ENCODE measurements around the gene TIMM17B.
A peak's percentile ranks its signal among the peaks of the same experiment; 100 is the strongest.

Gene TIMM17B

DNA sequence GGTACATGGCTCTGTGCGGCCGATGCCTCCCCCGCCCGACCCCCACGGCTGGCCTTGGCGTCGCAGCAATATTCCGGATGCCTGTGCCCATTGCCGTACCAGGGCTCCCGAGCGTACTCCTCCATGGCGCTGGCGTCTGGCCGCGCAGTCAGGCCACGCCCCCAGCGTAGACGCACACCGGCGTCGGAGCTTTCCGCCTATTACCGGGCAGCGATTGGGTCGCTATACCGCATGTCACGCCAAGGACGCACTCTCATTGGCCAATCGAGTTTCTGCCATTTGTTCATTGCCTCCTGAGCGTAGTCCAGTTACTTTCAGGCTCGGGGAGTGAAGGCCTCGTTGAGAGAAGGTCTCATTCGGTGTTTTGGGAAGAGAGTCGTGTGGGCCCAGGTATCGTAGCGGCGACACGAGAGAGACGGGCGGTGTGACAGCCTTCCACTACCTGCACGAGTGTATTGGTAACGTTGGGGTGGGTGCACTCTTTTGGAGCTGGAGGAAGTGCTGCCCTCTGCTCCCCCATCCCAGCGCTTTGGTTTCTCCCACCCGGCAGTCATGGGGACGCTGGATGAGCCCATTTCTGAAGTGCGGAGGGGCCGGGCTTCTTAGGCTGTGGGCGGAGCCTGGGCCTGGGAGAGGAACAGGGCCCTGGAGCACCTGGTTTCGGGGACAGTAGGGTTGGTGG, at the start of gene TIMM17B, which contains the start of gene PQBP1:
TIMM17B (minus strand) TSS at position 144 of the 682 bp plus-strand sequence; CDS start at position 125, 19 bp downstream.
PQBP1 (plus strand) TSS at position 306 of the 682 bp plus-strand sequence. CDS start 580 bp downstream, outside the sequence.
- DNase-seq (ENCODE audit: low read depth): peak; percentile 75

DNA sequence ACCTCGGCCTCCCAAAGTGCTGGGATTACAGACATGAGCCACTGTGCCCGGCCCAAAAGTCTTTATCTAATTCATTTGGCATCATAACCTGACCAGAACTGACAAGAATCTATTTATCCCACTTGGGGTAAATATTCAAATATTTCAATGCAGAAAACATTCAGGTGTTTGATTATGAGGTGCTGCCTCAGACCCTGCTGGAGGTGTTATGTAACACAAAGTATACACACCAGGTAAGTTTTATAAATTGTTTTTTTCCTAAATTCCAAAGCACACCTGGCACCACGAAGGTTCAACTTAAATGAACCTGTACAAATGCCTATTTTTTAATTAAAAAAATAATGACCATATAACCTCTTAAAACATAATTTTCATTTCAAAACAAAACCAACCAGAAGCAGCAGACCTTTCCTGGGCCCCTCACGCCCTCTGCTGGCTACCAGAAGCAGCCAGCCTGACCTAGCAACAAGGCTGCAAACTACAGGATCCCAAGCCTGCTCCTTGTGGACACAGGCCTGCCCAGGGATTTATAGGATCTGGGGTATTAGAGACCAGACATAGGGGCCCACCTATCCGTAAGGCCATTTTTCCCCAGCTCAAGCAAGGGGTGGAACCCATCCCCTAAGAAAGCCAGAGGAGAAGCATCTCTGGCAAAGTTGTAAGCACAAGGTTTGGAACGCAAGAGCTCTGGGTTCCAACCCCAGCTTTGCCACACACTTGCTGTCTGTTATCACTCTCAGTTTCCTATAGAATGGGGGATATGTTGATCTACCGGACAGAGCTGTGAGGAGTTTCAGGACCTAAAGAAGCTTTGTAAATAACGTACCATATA, 48.2 kb upstream of the TIMM17B start:
- peak; percentile 33 for DNase-seq (ENCODE audit: low read depth)

- DNase-seq (ENCODE audit: low read depth): no peak
Observed at GRCh38 chrX:48942895-48943294, 45.3 kb upstream of the TIMM17B start.

DNA sequence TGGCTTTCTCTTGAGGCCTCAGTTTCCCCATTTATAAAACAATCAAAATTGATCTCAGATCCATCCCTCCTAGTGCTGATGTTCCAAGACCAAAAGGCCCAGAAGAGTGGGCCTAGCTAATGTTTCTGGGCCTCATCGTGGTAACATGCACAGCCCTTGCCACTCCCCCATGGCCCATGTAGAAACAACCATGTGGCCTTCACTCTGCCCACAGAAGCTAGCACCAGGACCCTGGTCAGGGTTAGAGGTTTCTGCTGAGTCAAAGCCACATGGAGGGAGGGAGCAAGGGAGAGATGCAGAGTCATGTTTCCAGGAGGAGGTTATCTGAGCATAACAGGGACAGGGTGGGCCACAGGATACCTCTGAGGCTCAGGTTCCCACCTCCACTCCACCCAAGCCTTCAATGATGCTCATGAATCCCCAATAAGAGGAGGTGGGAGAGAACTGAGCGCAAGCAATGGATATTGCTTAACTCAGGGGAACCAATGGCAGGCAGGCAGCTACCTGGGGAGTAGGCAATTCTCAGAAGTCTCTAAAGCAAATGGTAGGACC, 42.9 kb upstream of the TIMM17B start:
- DNase-seq (ENCODE audit: low read depth): no peak

DNA sequence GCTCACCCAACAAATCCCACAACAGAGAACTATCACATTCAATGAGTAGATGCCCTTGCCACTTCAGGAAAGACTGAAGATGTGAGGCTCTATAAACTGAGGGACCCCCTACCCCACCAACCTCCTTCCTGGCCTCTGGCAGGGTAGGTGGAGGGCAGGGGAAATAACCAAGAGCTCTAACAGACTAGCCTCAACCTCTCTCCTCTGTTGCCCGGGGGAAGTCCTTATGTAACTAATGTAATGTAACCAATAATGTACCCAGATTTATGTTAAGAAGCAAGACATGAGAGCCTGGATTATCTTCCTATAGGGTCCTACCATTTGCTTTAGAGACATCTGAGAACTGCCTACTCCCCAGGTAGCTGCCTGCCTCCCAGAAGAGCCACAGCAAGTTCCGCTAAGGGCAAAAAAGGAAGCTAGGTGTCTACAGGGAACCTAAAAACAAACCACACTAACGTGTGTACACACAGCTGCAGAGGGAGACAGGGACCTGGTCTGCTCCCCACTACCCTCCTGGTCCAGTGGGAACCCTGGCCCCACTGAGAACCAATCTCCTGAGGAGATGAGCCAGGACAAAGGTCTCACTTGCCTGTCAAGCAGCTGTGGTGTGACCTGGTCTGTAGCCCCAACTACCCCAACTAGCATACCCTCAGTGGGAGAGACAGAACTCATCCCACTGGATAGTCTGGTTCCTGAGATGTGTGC, 42.1 kb upstream of the TIMM17B start:
- no peak for DNase-seq (ENCODE audit: low read depth)

GRCh38 chrX:48938721-48939425, 41.3 kb upstream of the TIMM17B start:
- DNase-seq (ENCODE audit: low read depth): peak; percentile 58

DNA sequence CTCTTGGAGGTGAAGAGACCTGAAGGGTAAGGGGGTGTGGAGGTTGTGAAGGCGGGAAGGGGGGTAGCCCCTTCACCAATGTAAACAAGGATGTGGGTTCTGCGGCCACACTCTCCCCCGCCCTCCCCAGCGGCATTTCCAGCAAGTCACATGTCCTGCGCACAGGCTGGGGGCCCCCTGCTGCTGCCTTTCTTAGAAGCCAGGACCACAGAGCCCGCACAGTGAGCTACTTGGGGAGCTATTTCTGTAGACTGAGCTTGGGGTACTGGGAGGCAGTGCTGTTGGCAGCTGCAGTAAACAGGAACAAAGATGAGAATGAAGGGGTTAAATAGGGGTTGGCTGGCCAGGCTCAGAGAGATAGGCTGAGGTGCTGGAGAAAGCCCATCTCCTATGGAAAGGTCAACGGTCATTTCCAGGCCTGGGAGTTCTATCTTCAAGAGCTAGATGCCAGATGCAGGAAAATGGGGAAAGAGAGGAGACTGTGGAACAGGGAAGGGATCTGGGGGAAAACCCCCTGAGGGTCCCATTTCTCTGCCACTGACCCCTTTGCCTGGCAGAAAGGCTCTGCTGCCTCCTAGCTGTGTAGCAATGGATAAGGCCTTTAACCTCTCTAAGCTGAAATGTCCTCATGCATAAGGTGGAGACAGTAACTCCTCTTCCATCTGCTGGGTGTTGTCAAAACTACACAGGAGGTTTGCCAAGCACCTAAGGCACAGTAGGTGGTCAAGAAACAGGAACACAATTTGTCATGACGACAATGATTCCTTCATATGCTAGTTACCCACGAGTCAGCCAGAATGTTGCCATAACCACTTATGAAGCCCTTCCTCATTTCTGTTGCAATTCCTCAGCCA, 39.7 kb upstream of the TIMM17B start:
- DNase-seq (ENCODE audit: low read depth): peak; percentile 86

DNA sequence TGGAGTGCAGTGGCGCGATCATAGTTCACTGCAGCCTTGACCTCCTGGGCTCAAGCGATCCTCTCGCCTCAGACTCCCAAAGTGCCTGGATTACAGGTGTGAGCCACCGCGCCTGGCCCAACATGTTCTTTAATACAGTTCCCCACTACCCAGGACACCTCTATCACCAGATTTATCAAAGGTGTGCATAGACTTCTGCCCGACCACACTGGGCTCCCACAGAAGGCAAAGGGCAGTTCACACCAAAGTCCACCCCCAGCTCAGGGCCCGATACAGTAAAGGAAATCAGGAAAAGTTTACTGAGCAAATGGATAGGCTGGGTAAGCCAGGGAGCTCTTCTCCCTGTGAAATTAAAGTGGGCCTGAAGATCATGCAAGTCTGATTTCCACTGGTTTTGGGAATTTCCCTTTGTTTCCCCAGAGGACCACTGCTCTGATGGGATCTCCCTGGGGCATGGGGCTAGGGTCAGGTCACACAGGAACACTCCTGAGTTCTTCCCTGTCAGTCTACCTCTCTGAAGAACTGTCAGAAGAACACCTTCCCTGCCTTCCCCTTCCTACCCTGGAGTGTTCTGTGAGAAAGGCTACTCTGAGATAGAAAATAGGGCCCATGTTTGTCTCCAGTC, 39.0 kb upstream of the TIMM17B start:
- no peak for DNase-seq (ENCODE audit: low read depth)

GRCh38 chrX:48935301-48935670, 37.7 kb upstream of the TIMM17B start:
- DNase-seq (ENCODE audit: low read depth): no peak

DNA sequence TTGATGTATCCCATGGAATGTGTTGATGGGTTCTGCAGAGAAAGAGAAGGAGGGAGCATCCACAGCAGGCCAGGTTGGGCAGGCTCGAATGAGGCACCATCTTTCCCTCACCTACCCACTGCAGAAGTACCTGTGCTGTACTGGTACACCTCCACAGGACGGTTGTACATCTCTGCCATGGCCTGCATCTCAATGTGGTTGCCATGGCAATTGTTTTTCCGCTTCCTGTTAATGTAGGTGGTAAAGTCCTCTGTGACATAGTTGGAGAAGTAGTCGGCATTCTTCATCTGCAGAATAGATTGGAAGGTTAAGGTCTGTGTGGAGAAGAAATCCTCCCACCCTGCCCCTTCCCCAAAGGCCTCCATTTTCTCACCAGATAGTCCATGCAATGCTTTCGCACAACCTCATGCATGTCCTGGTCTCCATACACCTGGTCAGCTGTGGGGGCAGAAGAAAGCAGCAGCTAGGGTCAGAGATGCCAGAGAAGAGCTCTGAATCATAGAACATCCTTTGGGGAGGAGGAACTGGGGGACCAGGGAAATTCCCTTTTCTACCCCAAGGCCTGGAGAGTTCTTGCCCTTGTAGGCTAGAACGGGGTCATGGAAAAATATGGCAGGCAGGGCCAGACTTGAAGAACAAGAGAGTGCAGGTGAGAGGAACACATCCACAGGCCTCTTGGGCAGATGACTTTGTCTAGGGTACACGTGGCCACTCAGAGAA, 37.2 kb upstream of the TIMM17B start:
- no peak for DNase-seq (ENCODE audit: low read depth)

DNA sequence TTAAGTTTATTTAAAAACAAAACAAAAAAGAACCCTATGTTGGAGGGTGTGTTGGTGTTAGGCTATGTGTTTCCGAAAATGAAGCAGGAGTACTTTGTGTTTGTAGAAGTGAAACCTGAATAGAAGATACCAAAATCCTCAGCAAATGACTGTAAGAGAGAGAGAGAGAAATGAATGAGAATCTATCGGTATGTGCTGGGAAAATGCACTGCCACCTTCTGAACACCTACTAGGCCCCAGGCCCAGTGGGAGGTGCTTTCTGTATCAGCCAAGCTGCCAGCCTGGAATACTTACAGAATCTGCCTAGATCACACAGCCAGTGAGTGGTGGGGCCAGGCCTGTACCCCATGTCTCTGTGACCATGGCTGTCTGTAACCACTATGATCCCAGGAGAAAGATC, 36.2 kb upstream of the TIMM17B start:
- no peak for DNase-seq (ENCODE audit: low read depth)

- DNase-seq (ENCODE audit: low read depth): no peak
Observed at GRCh38 chrX:48927736-48928382, 30.3 kb upstream of the TIMM17B start.

- DNase-seq (ENCODE audit: low read depth): no peak
Observed at GRCh38 chrX:48927123-48927522, 29.6 kb upstream of the TIMM17B start.

DNA sequence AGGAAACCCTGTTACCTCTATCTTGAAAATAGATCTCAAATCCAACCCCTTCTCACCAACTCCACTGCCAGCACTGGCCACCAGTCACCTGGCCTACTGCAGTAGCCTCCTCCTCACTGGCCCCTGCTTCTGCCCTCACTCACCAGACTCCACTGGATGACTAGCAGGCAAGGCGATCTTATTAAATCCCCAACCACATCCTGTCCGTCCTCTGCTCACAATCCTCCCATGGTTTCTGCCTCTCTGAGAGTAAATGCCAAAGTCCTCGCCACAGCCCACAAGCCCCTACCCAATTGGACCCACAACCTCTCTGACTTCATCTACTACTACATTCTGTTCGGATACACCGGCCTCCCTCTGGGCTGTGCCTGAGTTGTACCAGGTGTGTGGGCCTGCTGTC, 26.7 kb upstream of the TIMM17B start:
- DNase-seq (ENCODE audit: low read depth): no peak

GRCh38 chrX:48923771-48924170, 26.2 kb upstream of the TIMM17B start:
- no peak for DNase-seq (ENCODE audit: low read depth)

- no peak for DNase-seq (ENCODE audit: low read depth)
Observed at GRCh38 chrX:48920718-48921104, 23.1 kb upstream of the TIMM17B start.

DNA sequence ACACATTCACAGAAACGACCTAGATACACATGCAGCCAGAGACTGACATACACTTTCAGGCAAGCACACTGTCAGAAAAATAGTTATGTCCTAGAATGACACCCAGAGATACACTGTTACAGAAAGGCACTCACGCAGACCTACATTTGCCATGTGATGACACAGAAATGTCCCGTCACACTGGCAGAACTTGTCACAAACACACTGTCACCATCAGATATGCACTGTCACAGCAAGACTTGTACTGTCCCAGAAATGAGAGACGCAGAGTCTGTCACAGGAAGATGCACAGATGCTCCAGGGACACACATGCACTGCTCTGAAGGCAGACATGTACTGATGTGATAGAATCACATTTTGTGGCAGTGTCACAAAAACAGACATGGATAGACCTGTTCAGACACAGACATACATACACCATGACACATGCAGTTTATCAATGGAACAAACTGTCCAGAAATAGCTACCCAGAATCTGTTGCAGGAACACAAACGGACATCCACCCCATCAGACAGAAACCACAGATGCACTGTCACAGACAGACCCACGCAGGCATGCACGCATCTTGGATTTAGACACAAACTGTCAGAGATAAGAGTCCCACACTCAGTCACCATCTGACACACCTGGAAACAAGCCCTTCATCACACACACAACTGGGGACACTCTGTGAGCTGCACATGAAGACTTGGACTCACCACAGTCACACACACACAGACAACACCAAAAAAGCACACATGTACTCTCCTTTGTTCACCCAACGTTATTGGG, 22.6 kb upstream of the TIMM17B start:
- DNase-seq (ENCODE audit: low read depth): no peak

DNA sequence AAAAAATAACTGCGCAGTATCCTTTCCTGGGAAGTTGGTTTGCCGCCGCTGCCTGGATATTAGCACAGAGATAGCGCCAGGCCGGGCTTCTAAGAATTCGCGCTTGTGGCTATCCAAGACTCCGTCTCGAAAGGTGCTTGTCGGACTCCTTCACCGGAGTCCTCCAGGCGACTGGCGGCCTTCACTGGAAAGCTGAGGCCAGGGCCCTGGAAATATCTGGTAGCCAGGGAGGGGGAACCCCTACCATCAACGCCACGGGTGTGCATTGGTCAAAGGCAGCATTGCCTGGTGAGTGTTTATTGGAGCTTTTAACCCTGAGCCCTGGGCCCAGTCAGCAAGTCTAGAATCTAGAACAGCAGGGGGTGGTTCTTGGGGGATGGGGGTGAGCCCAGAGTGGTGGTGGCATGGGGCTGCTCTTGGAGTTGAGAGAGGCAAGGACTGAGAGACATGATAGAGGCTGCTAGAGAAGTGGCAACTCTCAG, 21.8 kb upstream of the TIMM17B start:
- DNase-seq (ENCODE audit: low read depth): no peak

All from stimulated activated CD8-positive, alpha-beta memory T cell treated with anti-CD3 and anti-CD28 coated beads, Interleukin-4, amount 100 ng/mL, for 24 hours (primary cell).